CD4-positive, alpha-beta memory T cell (primary cell): ENCODE data around the gene TCF7L2. TPM values are rescaled to one million over a fixed set of nuclear protein-coding genes. Genes with fewer than 3 reads are reported as not detected.

Experiments
- CTCF ChIA-PET: fragments of 350-600 bp; sonication (Branson Sonifier 250); formaldehyde crosslinking; loops from one replicate; lab custom pipeline; 2021; ENCODE audit warnings: inconsistent platforms; ENCODE audit not compliant: partially characterized antibody; lab: Charles Lee
- POLR2A ChIA-PET: fragments of 350-600 bp; sonication (Branson Sonifier 250); formaldehyde crosslinking; loops from one replicate; lab custom pipeline; 2021; ENCODE audit not compliant: partially characterized antibody; lab: Charles Lee
- DNase-seq, 5 donors: peaks; one replicate each; pipeline versions ENCODE4 v3.0.0 to v3.0.0-alpha.2; 2020 to 2022; ENCODE audit warnings: mixed read lengths in 1 of 5
- H3K27ac ChIP-seq: one replicate; pipeline ENCODE4 v1.7.0; 2013; ENCODE audit warnings: low read depth, low read length
- H3K27me3 ChIP-seq: 2 replicates; pipeline ENCODE4 v1.7.0; 2013; ENCODE audit warnings: mild to moderate bottlenecking, low read length, moderate library complexity; ENCODE audit not compliant: insufficient read depth
- H3K36me3 ChIP-seq: 2 replicates; pipeline ENCODE4 v1.7.0; 2013; ENCODE audit warnings: mild to moderate bottlenecking, low read length, moderate library complexity; ENCODE audit not compliant: insufficient read depth
- H3K4me1 ChIP-seq: 2 replicates; pipeline ENCODE4 v1.7.0; 2013; ENCODE audit warnings: mild to moderate bottlenecking, low read length, moderate library complexity; ENCODE audit not compliant: insufficient read depth
- H3K4me3 ChIP-seq, 2 donors: one replicate each; pipeline ENCODE4 v1.7.0; 2013; ENCODE audit warnings: low read length in 2 of 2, mild to moderate bottlenecking in 1 of 2
- H3K9me3 ChIP-seq, 2 donors: one replicate each; pipeline ENCODE4 v1.7.0; 2013; ENCODE audit warnings: low read length in 2 of 2, control low read depth in 1 of 2; ENCODE audit not compliant: control insufficient read depth in 1 of 2
- H3K27ac Mint-ChIP-seq, 7 donors: one replicate each; pipeline ENCODE4 v1.8.0; 2020 to 2021; ENCODE audit warnings: mixed read lengths in 7 of 7, mild to moderate bottlenecking in 6 of 7, inconsistent platforms in 3 of 7, moderate library complexity in 3 of 7
- H3K27me3 Mint-ChIP-seq, 2 donors: one replicate each; pipeline ENCODE4 v1.8.0; 2020 to 2021; ENCODE audit warnings: mixed read lengths in 2 of 2
- H3K36me3 Mint-ChIP-seq, 2 donors: one replicate each; pipeline ENCODE4 v1.8.0; 2020 to 2021; ENCODE audit warnings: mixed read lengths in 2 of 2, inconsistent platforms in 1 of 2, mild to moderate bottlenecking in 1 of 2
- H3K4me1 Mint-ChIP-seq, 4 donors: one replicate each; pipeline ENCODE4 v1.8.0; 2020 to 2021; ENCODE audit warnings: mixed read lengths in 4 of 4, mild to moderate bottlenecking in 1 of 4
- H3K4me3 Mint-ChIP-seq, 8 donors: one replicate each; pipeline ENCODE4 v1.8.0; 2020 to 2021; ENCODE audit warnings: mixed read lengths in 8 of 8, mild to moderate bottlenecking in 7 of 8, moderate library complexity in 6 of 8, inconsistent platforms in 3 of 8
- H3K9me3 Mint-ChIP-seq, 8 donors: one replicate each; pipeline ENCODE4 v1.8.0; 2020 to 2021; ENCODE audit warnings: mixed read lengths in 8 of 8, mild to moderate bottlenecking in 5 of 8, inconsistent platforms in 3 of 8, moderate library complexity in 1 of 8
- intact Hi-C: fragments of 100-400 bp; cut with micrococcal nuclease; formaldehyde crosslinking; loops from one replicate; pipeline ENCODE4 v1.15.1; 2023
- polyA plus RNA-seq, 2 donors: library from polyadenylated mRNA; unstranded; fragments of 300-500 nt; fragmentation: Illumina TruSeq; gene quantifications; one replicate each; pipeline ENCODE4 v1.2.3, GENCODE V29; 2021
- total RNA-seq, 2 experiments: library from RNA; stranded (reverse); gene quantifications; one replicate each; pipeline ENCODE4 v1.2.3, GENCODE V29; 2021

TCF7L2 gene
- total and polyA plus RNA-seq, 4 experiments from 2014 or later: 0.16 to 3.2 (median 1.8) TPM

GRCh38 chr10:113031147-113031546, 81.1 kb downstream of the TCF7L2 start:
- peaks cover 0 to 8% of the 10 kb centered on the region in 2 donors for H3K36me3 Mint-ChIP-seq
- peaks cover 0 to 9% (median 2%) of the 10 kb centered on the region in 4 donors for H3K4me1 Mint-ChIP-seq
- H3K4me3 Mint-ChIP-seq: no peak overlapping the region
- Histone ChIP-seq H3K36me3 (no peaks in the 10 kb centered on the region), H3K9me3 (no peaks in the 10 kb centered on the region), H3K4me3 (no peak overlapping the region), H3K4me1 (no peaks in the 10 kb centered on the region), H3K27ac (no peak overlapping the region), H3K27me3 (no peaks in the 10 kb centered on the region)
- H3K9me3 Mint-ChIP-seq: no peaks in the 10 kb centered on the region
- peaks cover 6 to 8% of the 10 kb centered on the region in 2 donors for H3K27me3 Mint-ChIP-seq
- ChIA-PET CTCF (no interaction called here), POLR2A (no interaction called here)
- no peak overlapping the region for H3K27ac Mint-ChIP-seq
- intact Hi-C loops: no loop called here
- DNase-seq: no peak

GRCh38 chr10:113033991-113034390, 83.9 kb downstream of the TCF7L2 start:
- Histone ChIP-seq H3K27me3 (no peaks in the 10 kb centered on the region), H3K4me1 (no peaks in the 10 kb centered on the region), H3K27ac (no peak overlapping the region), H3K9me3 (no peaks in the 10 kb centered on the region), H3K4me3 (no peak overlapping the region), H3K36me3 (no peaks in the 10 kb centered on the region)
- H3K36me3 Mint-ChIP-seq: peaks cover 0 to 8% of the 10 kb centered on the region in 2 donors
- no peaks in the 10 kb centered on the region for H3K4me1 Mint-ChIP-seq
- no peak overlapping the region for H3K27ac Mint-ChIP-seq
- POLR2A ChIA-PET: no interaction called here
- H3K27me3 Mint-ChIP-seq: peaks cover 0 to 2% of the 10 kb centered on the region in 2 donors
- DNase-seq: no peak
- no peaks in the 10 kb centered on the region for H3K9me3 Mint-ChIP-seq
- intact Hi-C loops: no loop called here
- H3K4me3 Mint-ChIP-seq: no peak overlapping the region
- CTCF ChIA-PET: no interaction called here

- Histone ChIP-seq H3K4me3 (no peak overlapping the region), H3K4me1 (no peaks in the 10 kb centered on the region), H3K27ac (no peak overlapping the region), H3K27me3 (no peaks in the 10 kb centered on the region), H3K9me3 (no peaks in the 10 kb centered on the region), H3K36me3 (no peaks in the 10 kb centered on the region)
- H3K9me3 Mint-ChIP-seq: no peaks in the 10 kb centered on the region
- H3K4me3 Mint-ChIP-seq: no peak overlapping the region
- no peaks in the 10 kb centered on the region for H3K4me1 Mint-ChIP-seq
- peaks cover 0 to 2% of the 10 kb centered on the region in 2 donors for H3K27me3 Mint-ChIP-seq
- H3K27ac Mint-ChIP-seq: no peak overlapping the region
- DNase-seq: no peak
- POLR2A ChIA-PET: no interaction called here
- peaks cover 0 to 4% of the 10 kb centered on the region in 2 donors for H3K36me3 Mint-ChIP-seq
- intact Hi-C loops: no loop called here
- CTCF ChIA-PET: no interaction called here
These were observed 85.8 kb downstream of the TCF7L2 start for GRCh38 chr10:113035732-113036312.

- H3K36me3 Mint-ChIP-seq: peaks cover 0 to 4% of the 10 kb centered on the region in 2 donors
These were observed 86.6 kb downstream of the TCF7L2 start for GRCh38 chr10:113036619-113037018.

GRCh38 chr10:113037218-113037617, 87.2 kb downstream of the TCF7L2 start:
- Mint-ChIP-seq H3K4me3 (no peak overlapping the region), H3K4me1 (no peaks in the 10 kb centered on the region), H3K36me3 (peaks cover 0 to 4% of the 10 kb centered on the region in 2 donors), H3K27me3 (peaks cover 1 to 2% of the 10 kb centered on the region in 2 donors), H3K27ac (no peak overlapping the region), H3K9me3 (no peaks in the 10 kb centered on the region)
- ChIA-PET POLR2A (no interaction called here), CTCF (no interaction called here)
- Histone ChIP-seq H3K9me3 (no peaks in the 10 kb centered on the region), H3K4me1 (no peaks in the 10 kb centered on the region), H3K36me3 (no peaks in the 10 kb centered on the region), H3K27ac (no peak overlapping the region), H3K4me3 (no peak overlapping the region), H3K27me3 (no peaks in the 10 kb centered on the region)
- DNase-seq: no peak
- intact Hi-C loops: no loop called here

More at GRCh38 chr10:113036619-113037018, 86.6 kb downstream of the TCF7L2 start:
- Histone ChIP-seq H3K27me3 (no peaks in the 10 kb centered on the region), H3K36me3 (no peaks in the 10 kb centered on the region), H3K27ac (no peak overlapping the region), H3K4me1 (no peaks in the 10 kb centered on the region), H3K4me3 (no peak overlapping the region), H3K9me3 (no peaks in the 10 kb centered on the region)
- Mint-ChIP-seq H3K9me3 (no peaks in the 10 kb centered on the region), H3K4me1 (no peaks in the 10 kb centered on the region), H3K4me3 (no peak overlapping the region), H3K27ac (no peak overlapping the region), H3K27me3 (peaks cover 0 to 2% of the 10 kb centered on the region in 2 donors)
- intact Hi-C loops: no loop called here
- ChIA-PET POLR2A (no interaction called here), CTCF (no interaction called here)
- DNase-seq: no peak

GRCh38 chr10:113038183-113038582, 88.1 kb downstream of the TCF7L2 start:
- no peak for DNase-seq
- Histone ChIP-seq H3K27ac (no peak overlapping the region), H3K27me3 (no peaks in the 10 kb centered on the region), H3K9me3 (no peaks in the 10 kb centered on the region), H3K4me3 (no peak overlapping the region), H3K36me3 (no peaks in the 10 kb centered on the region), H3K4me1 (no peaks in the 10 kb centered on the region)
- H3K4me1 Mint-ChIP-seq: no peaks in the 10 kb centered on the region
- H3K4me3 Mint-ChIP-seq: no peak overlapping the region
- ChIA-PET CTCF (no interaction called here), POLR2A (no interaction called here)
- intact Hi-C loops: no loop called here
- H3K27ac Mint-ChIP-seq: no peak overlapping the region
- H3K27me3 Mint-ChIP-seq: peaks cover 1 to 2% of the 10 kb centered on the region in 2 donors
- H3K36me3 Mint-ChIP-seq: peaks cover 0 to 4% of the 10 kb centered on the region in 2 donors
- no peaks in the 10 kb centered on the region for H3K9me3 Mint-ChIP-seq

- H3K9me3 Mint-ChIP-seq: no peaks in the 10 kb centered on the region
- Histone ChIP-seq H3K9me3 (no peaks in the 10 kb centered on the region), H3K27me3 (no peaks in the 10 kb centered on the region), H3K36me3 (no peaks in the 10 kb centered on the region), H3K4me3 (no peak overlapping the region), H3K4me1 (no peaks in the 10 kb centered on the region), H3K27ac (no peak overlapping the region)
- no peaks in the 10 kb centered on the region for H3K36me3 Mint-ChIP-seq
- ChIA-PET CTCF (no interaction called here), POLR2A (no interaction called here)
- no peaks in the 10 kb centered on the region for H3K4me1 Mint-ChIP-seq
- H3K4me3 Mint-ChIP-seq: no peak overlapping the region
- intact Hi-C loops: no loop called here
- H3K27ac Mint-ChIP-seq: no peak overlapping the region
- H3K27me3 Mint-ChIP-seq: peaks cover 1 to 2% of the 10 kb centered on the region in 2 donors
- DNase-seq: no peak
These were observed 88.9 kb downstream of the TCF7L2 start for GRCh38 chr10:113038985-113039384.
